ENCODE data around the gene SHTN1.

SHTN1 gene, protein sequence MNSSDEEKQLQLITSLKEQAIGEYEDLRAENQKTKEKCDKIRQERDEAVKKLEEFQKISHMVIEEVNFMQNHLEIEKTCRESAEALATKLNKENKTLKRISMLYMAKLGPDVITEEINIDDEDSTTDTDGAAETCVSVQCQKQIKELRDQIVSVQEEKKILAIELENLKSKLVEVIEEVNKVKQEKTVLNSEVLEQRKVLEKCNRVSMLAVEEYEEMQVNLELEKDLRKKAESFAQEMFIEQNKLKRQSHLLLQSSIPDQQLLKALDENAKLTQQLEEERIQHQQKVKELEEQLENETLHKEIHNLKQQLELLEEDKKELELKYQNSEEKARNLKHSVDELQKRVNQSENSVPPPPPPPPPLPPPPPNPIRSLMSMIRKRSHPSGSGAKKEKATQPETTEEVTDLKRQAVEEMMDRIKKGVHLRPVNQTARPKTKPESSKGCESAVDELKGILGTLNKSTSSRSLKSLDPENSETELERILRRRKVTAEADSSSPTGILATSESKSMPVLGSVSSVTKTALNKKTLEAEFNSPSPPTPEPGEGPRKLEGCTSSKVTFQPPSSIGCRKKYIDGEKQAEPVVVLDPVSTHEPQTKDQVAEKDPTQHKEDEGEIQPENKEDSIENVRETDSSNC

DNA sequence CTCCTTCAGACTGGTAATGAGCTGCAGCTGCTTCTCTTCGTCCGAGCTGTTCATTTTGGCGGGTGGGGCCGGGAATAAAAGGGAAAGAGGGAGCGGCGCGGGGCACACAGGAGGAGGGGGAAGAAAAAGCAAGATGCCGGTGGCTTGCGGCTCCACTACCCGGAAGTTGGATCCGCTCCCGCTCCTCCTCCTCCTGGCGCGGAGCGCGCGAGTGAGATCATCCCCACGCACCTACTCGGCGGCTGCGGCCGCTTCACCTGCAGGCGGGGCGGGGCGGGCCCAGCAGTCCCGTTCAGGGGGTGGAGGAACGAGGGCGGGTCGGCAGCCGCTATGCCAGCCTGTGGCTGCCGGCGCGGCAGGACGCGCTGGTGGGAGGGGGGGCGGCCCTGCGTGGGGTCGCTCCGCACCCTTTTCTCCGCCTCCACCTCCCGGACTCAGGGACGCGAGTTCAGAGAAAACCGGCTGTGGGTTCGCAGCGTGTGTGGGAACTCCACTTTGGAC is at the start of gene SHTN1:
SHTN1 (minus strand) TSS at position 162 of the 501 bp plus-strand sequence; CDS start at position 54, 108 bp downstream.
- peak within 1 kb of the TSS; percentile 79 for H3K4me3 ChIP-seq (ENCODE audit: low read depth, low read length)

DNA sequence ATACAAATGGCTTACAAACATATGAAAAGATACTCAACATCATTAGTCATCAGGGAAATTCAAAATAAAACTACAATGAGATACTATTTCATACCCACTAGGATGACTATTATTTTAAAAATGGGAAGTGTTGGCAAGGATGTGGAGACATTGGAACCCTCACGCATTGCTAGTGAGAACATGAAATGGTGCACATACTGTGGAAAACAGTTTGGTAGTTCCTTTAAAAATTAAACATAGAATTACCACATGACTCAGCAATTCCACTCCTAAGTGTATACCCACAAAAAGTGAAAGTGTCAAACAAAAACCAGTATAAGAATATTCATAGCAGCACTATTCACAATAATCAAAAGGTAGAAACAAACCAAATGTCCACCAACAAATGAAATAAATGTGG is 48.5 kb upstream of the SHTN1 start:
- H3K4me3 ChIP-seq (ENCODE audit: low read depth, low read length), result no peak overlapping the region

DNA sequence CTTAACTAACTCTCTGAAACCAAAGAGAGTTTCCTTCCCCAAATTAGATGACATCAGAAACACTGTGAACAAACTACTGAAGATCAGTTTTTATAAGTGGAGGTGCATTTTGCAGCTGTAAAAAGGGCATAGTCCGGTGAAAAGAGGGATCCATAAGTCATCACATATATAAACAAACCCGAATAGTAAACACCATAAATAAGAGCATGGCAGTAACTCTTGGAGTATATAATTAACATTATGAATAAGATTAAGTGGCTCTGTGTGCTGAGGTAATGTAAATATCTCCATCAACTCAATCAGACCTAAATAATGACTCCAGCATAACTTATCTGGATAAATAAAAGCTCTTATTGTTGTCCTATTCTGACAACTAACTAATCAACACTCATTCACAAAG is 43.0 kb upstream of the SHTN1 start:
- no peak overlapping the region for H3K4me3 ChIP-seq (ENCODE audit: low read depth, low read length)

DNA sequence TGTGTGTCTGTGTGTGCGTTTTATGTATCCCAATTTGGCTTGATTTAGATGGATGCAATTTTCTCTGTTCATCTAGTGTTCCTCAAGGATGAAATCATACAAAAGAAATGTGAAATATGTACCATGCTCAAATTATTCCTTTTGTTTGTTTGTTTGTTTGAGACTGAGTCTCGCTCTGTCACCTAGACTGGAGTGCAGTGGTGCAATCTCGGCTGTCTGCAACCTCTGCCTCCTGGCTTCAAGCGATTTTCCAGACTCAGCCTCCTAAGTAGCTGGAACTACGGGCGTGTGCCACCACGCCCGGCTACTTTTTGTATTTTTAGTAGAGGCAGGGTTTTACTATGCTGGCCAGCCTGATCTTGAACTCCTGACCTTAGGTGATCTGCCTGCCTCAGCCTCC is 11.3 kb upstream of the SHTN1 start:
- no peak overlapping the region for H3K4me3 ChIP-seq (ENCODE audit: low read depth, low read length)

DNA sequence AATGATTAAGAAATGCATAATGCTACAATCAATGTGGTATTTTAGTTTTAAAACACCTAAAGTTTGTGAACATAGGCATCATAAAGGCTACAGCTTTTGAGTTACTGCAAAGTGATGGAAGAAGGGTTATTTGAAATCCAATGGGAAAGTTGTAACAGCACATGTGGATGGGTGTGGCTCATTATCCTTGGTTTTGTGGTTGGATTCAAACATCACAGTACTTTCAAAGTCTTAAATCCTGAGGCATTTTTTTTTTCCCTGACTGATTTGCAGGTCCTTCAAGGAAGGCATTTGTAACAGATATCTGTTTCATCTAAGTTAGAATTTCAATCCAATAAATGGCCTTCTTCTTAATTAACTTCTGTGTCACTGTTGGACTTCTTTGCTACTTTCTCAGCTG is 9.8 kb upstream of the SHTN1 start:
- H3K4me3 ChIP-seq (ENCODE audit: low read depth, low read length), result no peak overlapping the region

DNA sequence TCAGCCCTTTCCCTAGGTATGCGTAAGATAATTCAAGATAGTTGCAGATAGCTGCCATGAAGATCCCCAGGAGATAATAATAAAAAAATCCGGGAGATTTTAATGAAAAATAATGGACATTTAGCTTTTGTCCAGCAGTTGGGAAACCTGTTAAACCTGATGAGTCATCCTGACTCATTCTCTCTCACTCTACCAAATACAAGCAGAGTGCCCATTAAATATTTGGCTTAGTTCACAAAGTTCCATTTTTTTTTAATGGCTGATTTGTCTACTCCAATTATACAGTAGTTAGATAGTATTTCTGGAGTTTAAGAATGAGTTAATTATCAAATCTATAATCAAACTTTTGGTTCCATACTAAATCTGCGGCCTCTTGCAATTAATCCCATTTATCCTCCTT is 2.1 kb upstream of the SHTN1 start:
- H3K4me3 ChIP-seq (ENCODE audit: low read depth, low read length), result no peak overlapping the region

DNA sequence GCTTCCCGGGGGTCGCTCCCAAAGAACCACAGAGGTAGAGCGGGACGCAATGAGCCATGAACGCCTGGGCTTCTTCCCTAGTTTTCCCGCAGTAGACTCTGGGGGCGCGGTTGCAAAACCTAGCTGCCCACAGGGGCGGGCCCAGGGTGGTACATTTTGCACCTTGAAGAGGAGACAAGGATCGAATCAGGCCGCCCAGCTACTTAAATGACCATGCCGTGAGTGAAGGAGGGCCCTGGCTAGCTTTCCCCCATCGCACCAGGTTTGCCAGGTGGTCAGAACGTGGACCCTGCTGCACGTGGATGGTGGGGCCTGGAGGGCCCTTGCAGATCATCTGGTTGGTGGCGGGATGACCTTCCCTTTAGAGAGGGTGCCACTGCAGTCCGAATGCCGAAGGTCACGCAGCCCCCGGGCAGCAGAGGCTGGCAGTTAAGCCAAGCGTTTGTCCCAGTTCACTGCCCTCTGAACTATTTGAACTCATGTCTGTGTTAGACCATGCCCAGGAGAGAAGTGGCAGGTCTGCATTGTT is 604 bp upstream of the SHTN1 start:
- H3K4me3 ChIP-seq (ENCODE audit: low read depth, low read length), result peak overlapping the region; percentile 79

DNA sequence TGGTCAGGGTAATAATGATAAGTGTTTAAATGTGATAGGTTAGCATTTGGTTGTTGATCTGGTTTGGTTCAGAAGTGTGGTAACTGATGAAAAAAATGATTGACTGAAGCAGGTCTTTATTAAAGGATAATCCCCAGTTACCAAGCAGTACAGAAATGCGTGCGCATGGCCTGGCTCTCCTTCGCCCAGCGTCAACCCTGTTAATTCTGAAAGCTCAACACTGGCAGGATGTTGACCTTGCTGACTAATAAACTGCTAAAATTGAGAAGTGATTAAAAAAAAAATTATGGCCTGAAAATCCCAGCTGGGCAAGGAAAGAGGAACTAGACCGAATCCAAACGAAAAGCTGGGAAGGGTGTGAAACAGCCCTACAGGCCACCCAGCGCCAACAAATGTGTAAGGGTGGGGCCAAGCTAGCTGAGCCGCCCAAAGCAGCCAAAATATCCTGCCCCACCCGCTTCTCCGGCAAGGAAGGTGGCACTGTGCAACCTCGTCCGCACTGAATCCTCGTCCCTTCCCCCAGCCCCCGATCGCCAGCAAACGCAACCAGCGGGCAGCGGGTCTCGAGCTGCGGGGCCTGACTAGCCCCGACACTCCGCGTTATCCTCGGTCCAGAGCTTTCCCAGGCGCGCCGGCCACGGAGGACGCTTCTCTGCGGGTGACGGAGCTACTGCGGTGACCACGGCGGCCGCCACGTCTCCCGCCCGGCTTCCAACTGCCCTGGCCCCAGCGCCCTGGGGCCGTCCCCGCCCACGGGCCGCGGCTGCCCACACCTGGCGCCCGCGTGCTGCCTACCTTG is 561 bp downstream of the SHTN1 start:
- peak overlapping the region; percentile 79 for H3K4me3 ChIP-seq (ENCODE audit: low read depth, low read length)

DNA sequence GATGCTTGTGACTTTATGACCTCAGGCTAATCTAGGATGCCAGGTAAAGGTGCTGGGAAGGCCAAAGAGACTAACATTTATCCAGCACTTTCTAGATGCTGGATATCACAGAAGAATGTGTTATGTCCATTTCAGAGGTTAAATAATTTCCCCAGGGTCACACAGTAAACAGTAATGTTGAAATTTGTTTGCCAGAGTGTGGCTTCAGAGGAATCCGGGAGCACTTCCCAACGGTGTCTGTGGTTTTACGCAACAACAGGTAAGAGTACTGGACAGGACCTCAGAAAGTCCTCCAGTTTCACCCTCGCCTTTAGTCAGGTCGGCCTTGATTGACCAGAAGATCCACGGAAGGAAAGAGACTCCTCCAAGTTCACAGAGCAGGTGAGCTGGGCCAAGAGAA is 1.7 kb downstream of the SHTN1 start:
- H3K4me3 ChIP-seq (ENCODE audit: low read depth, low read length), result no peak overlapping the region

DNA sequence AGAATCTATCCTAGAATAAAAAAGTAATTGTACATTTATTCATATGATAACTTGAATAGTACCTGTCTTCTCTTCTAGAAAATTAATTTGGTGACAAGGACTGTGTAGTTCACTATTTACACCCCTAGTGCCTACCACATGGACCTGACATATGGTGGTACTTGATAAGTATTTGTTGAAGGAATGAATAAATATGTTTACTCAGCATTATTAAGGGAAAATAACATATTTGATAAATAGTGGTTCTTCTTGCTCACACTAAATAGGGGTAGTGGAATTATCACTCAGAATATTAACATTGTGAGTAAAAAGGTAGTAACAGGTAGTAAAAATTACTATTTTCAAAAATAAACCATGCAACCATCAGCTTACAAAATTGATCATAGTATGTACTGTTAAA is 2.8 kb downstream of the SHTN1 start:
- H3K4me3 ChIP-seq (ENCODE audit: low read depth, low read length), result no peak overlapping the region

DNA sequence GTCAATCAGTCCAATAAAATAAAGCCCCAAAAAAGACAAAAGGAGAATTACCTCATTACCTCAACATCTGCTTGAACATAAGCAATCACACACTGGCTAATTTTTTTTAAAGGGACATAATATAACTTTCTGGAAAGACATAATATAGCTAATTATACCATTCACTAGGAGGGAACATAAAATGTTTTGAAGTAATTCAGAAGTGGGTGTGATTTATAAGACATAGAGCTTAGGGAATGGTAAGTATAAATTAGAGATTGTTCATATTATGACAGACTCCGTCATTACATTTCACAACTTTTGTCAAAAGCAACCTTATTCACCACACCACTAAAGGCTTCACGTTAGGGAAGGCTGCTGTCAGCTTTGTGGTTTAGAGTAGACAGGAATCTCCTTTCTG is 3.8 kb downstream of the SHTN1 start:
- H3K4me3 ChIP-seq (ENCODE audit: low read depth, low read length), result no peak overlapping the region

DNA sequence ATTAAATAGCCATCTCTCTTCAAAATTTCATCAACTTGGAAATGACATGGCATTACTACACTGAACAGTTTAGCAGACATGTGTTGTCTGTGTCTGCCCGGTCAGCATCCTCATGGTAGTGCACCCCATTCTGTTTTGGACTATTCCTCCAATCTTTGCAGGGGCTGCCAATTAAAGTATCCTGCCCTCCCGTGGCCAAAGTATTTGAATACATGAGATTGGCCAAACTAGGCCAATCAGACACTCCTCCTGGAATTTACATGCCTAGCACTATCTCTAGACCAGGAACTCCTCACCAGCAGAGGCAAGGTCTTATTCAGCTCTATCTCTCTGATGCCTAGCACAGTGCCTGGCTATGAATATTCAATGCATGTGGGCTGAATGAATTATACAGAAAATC is 4.4 kb downstream of the SHTN1 start:
- no peak overlapping the region for H3K4me3 ChIP-seq (ENCODE audit: low read depth, low read length)

DNA sequence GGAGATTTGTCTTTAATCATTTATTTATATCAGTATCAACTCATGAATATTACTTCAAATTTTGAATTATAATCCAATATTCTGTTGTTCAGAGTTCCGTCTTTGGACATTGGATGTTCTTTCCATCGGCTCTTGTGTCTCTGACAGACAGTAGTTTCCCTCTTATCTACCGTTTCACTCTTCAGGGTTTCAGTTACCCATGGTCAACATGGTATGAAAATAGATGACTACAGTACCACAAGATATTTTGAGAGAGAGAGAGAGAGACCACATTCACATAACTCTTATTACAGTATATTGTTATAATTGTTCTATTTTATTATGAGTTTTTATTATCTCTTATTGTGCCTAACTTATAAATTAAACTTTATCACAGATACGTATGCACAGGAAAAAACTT is 6.8 kb downstream of the SHTN1 start:
- no peak overlapping the region for H3K4me3 ChIP-seq (ENCODE audit: low read depth, low read length)

DNA sequence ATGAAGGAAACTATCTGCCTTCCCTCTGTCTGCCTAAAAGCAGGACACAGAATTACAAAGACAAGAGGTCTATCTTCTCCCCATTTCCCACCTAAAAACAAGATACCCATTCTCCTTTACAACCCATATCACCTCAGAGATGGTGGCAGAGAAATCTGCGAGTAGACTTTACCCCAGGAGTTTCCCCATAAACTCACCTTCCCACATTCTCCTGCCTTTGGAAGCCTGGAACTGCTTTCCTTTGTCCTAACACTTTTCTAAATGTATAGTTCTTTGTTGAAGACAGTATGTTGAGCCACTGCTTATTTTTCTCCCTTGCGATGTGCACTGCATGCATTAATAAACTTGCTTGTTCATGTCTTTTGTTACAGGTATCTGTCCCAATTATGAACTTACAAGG is 8.0 kb downstream of the SHTN1 start:
- H3K4me3 ChIP-seq (ENCODE audit: low read depth, low read length), result no peak overlapping the region

DNA sequence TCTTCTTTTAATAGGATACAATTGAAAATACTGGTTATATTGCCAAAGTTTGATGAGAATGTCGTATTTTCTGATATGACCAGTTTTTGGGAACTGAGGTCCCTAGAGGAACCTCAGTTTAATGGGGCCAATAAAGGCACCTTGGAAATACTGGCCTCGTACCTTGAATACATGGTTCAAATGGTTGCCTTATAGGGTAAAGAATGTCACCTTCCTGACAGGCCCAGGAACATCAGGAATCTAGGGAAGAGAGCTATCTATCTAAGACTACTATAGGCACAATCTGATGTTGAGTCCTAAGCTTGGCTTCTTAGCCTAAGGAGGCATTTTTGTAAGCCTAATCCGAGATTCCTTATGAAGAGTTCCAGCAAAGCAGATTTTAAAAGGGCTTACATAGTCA is 9.3 kb downstream of the SHTN1 start:
- no peak overlapping the region for H3K4me3 ChIP-seq (ENCODE audit: low read depth, low read length)

DNA sequence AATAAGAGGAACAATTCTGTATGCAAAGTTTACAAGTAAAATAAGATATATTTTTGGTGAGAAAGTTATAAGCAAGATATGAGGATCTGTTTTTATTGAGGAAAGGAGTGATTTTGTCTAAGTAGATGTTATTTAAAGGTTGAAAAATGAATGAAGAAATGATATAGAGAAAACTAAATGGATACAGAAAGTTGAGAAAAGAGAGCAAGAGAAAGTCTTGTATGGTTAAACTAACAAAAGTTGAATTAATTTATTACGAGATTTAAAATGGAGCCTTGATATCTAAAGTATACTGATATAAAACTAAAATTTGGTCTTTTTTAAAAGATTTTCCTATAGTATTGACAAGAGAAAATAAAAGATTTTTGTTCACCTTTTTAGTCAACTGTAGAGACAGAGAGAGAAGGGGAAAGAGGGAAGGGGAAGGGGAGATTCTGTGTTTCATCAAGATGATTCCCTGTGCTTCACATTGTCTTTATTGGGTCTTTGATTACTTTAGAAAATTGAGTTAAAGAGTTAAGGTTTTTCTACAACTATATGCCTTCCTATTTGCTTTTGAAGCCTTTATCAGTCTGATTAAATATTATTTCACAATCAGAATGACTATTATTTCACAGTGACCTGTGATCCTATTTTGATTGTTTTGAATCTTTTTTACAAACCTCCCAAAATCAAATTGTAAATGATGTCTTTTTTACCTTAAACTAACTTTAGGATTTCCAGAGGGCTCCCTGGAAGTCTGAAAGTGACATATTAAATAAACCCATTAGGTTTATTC is 10.7 kb downstream of the SHTN1 start:
- H3K4me3 ChIP-seq (ENCODE audit: low read depth, low read length), result no peak overlapping the region

DNA sequence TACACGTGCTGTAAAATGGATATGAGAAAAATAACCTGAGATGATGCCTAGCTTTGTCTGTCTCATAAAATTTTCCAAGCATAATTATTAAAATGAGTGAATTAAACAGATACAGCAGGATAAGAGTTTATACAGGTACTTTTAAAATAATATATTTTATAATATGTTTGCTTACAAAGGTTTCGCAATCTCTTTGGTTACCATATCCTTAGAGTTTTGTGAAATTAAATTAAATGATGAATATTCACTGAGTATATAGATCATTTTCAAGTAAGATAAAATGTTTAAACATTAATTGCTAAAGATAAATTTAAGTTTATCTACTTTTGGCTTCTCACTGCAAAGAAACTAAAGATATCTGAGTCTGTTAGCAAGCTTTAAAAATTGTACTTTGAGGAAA is 11.4 kb downstream of the SHTN1 start:
- no peak overlapping the region for H3K4me3 ChIP-seq (ENCODE audit: low read depth, low read length)

DNA sequence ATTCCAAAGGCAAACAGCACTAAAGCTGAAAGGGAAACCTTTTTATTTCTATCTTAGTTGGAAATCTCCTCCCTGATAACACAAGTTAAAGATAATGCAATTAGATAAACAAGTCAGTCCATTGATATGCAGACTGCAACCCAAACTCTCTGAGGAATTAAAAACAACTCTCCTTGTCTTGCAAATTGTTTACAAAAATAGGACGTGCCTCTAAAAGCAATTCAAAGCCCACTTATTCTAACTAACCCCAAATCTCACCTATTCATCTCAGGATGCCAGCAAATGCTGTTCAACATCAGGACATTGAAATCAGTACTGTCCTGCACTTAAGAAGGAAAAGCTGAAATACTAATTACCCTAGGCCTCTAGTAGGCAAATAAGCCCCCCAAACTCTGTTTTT is 12.8 kb downstream of the SHTN1 start:
- H3K4me3 ChIP-seq (ENCODE audit: low read depth, low read length), result no peak overlapping the region

DNA sequence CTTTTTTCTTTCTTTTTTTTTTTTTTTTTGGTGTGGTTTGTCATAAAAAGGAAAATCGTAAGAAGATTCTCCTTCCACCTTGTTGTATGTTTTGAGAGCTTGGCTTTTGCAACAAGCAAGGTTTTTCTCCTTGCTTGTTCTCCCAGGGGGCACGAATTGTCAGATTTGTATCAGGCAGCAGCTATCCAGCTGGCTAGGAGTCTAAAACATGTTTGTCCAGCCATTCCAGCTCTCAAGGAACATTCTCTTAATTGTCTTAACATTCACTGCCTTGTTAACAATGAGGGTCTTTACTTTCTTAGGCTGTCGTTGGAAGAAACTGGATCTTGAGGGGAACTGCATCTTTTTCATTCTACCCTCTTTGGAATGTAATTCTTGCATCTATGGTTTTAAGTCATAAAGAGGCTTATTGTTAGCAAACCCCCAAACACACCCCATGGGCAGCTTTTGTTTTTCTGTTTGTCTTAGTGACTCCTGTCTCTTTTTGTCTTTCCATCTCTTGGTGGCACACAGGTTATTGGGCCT is 14.6 kb downstream of the SHTN1 start:
- no peak overlapping the region for H3K4me3 ChIP-seq (ENCODE audit: low read depth, low read length)

DNA sequence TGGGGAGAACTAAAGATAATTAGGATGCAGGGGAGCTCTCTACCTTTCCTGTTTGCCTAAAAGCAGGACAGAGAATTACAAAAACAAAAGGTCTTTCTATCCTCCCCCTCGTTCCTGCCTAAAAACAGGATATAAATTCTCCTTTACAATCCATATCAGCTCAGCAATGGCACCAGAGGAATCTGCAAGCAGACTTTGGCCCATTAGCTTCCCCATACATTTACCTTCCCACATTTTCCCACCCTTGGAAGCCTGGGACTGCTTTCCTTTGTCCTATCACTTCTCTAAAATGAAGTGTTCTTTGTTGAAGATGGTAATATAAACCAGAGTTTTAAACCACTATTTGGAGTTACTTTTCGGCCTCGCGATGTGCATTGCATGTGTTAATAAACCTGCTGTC is 15.5 kb downstream of the SHTN1 start:
- H3K4me3 ChIP-seq (ENCODE audit: low read depth, low read length), result no peak overlapping the region
